Fibroblast of lung (primary cell): Measurements from ENCODE around the gene CCDC182. TPM values are rescaled to one million over a fixed set of nuclear protein-coding genes. Genes with fewer than 3 reads are reported as not detected.

ENCODE experiments used
- DNase-seq, 2 donors: peaks; one replicate each; pipeline versions ENCODE4 v3.0.0 to v3.0.0-alpha.2; 2010; ENCODE audit warnings: low read depth in 2 of 2
- H2AFZ ChIP-seq: 2 replicates; pipeline ENCODE4 v1.5.1; 2012; ENCODE audit warnings: low read length, control low read depth, inconsistent platforms
- H3K27ac ChIP-seq: 2 replicates; pipeline ENCODE4 v1.5.1; 2011; ENCODE audit warnings: low read length, control low read depth; ENCODE audit not compliant: insufficient read depth
- H3K27me3 ChIP-seq: 2 replicates; pipeline ENCODE4 v1.5.1; 2011; ENCODE audit warnings: mild to moderate bottlenecking, low read length; ENCODE audit not compliant: control insufficient read depth, insufficient read depth
- H3K36me3 ChIP-seq: 2 replicates; pipeline ENCODE4 v1.5.1; 2011; ENCODE audit warnings: low read length; ENCODE audit not compliant: control insufficient read depth, insufficient read depth
- H3K4me1 ChIP-seq: 2 replicates; pipeline ENCODE4 v1.5.1; 2011; ENCODE audit warnings: low read length; ENCODE audit not compliant: control insufficient read depth, insufficient read depth; ENCODE audit errors: extremely low read depth
- H3K4me2 ChIP-seq: 2 replicates; pipeline ENCODE4 v1.5.1; 2011; ENCODE audit warnings: low read length, control low read depth; ENCODE audit not compliant: insufficient read depth; ENCODE audit errors: extremely low read depth
- H3K4me3 ChIP-seq, 4 experiments: fragments of 200-600 bp in 1 of 4; sonication (generic) in 1 of 4; replicated peaks in 1 of 4; 2 replicates each; pipeline ENCODE4 v1.5.1; 2011 to 2016; ENCODE audit warnings: low read length in 4 of 4, low read depth in 3 of 4, mild to moderate bottlenecking in 3 of 4, control low read depth in 2 of 4, inconsistent platforms in 1 of 4, mixed read lengths in 1 of 4; ENCODE audit not compliant: insufficient read depth in 1 of 4; ENCODE audit errors: control extremely low read depth in 1 of 4
- H3K79me2 ChIP-seq: 2 replicates; pipeline ENCODE4 v1.5.1; 2012; ENCODE audit warnings: mild to moderate bottlenecking, low read length, inconsistent platforms; ENCODE audit not compliant: control insufficient read depth, insufficient read depth
- H3K9ac ChIP-seq: 2 replicates; pipeline ENCODE4 v1.5.1; 2011; ENCODE audit warnings: mild to moderate bottlenecking, low read length, control low read depth; ENCODE audit not compliant: insufficient read depth
- H3K9me3 ChIP-seq: 2 replicates; pipeline ENCODE4 v1.5.1; 2012; ENCODE audit warnings: low read depth, low read length; ENCODE audit not compliant: control insufficient read depth, insufficient read depth
- H4K20me1 ChIP-seq: 2 replicates; pipeline ENCODE4 v1.5.1; 2011; ENCODE audit warnings: low read length; ENCODE audit not compliant: control insufficient read depth, insufficient read depth; ENCODE audit errors: extremely low read depth
- EZH2 ChIP-seq: IDR thresholded peaks from 2 replicates; pipeline ENCODE4 v1.5.1; 2012; ENCODE audit warnings: low read length, control low read depth, mild to moderate bottlenecking; ENCODE audit errors: missing control alignments
- polyA plus RNA-seq, 2 donors: library from polyadenylated mRNA; depleted of rRNA in 1 of 2; stranded (reverse) in 1 of 2; unstranded in 1 of 2; fragments of >200 nt; gene quantifications; 2 replicates each; pipeline ENCODE4 v1.2.1, GENCODE V29; 2011 to 2012; ENCODE audit warnings: missing spikeins in 1 of 2
- total RNA-seq: library from RNA; depleted of rRNA; stranded (reverse); fragments of >200 nt; gene quantifications from 2 replicates; pipeline ENCODE4 v1.2.1, GENCODE V29; 2014
- TF ChIP-seq, protein P1 (sequence below), 2 donors: IDR thresholded peaks in 1 of 2; conservative IDR thresholded peaks in 1 of 2; 1 replicate in 1 of 2; 2 replicates in 1 of 2; pipeline ENCODE4 v1.5.1; 2011 to 2012; ENCODE audit warnings: low read length in 2 of 2, control low read depth in 1 of 2, inconsistent platforms in 1 of 2, low read depth in 1 of 2, mild to moderate bottlenecking in 1 of 2

CCDC182 gene
- total and polyA plus RNA-seq, 2 donors (not counting 1 experiment from before 2014, with no cell fraction given): not detected

DNA sequence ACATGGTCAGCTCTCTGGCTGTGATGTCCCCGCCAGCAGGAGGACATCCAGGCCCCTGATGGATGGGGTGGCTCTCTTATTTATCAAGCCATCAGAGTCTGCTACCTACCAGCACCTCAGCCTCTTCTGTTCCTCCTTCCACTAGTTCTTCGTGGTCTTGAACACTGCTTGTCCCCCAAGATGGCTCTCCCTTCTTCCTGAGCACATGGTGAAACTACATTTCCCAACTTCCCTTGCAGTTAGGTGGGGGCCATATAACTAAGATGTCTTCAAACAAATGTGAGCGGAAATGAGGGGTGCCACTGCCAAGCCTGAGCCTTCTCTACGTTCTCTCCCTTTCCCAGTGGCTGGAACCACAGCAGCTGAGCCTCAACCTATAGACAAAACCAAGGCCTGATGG, 29.8 kb upstream of the CCDC182 start:
- TF ChIP-seq, protein P1, sequence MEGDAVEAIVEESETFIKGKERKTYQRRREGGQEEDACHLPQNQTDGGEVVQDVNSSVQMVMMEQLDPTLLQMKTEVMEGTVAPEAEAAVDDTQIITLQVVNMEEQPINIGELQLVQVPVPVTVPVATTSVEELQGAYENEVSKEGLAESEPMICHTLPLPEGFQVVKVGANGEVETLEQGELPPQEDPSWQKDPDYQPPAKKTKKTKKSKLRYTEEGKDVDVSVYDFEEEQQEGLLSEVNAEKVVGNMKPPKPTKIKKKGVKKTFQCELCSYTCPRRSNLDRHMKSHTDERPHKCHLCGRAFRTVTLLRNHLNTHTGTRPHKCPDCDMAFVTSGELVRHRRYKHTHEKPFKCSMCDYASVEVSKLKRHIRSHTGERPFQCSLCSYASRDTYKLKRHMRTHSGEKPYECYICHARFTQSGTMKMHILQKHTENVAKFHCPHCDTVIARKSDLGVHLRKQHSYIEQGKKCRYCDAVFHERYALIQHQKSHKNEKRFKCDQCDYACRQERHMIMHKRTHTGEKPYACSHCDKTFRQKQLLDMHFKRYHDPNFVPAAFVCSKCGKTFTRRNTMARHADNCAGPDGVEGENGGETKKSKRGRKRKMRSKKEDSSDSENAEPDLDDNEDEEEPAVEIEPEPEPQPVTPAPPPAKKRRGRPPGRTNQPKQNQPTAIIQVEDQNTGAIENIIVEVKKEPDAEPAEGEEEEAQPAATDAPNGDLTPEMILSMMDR (conservative IDR thresholded peaks at IDR 0.05 in 1 of 2, IDR thresholded peaks at IDR 0.05 in 1 of 2; ENCODE audit: low read depth in 1 of 2, low read length in 2 of 2): no peak
- no peak for TF ChIP-seq EZH2
- no peaks in the 10 kb centered on the region for H3K36me3 ChIP-seq
- no peak overlapping the region for H2AFZ ChIP-seq
- H3K4me2 ChIP-seq: no peak overlapping the region
- H3K27me3 ChIP-seq: no peaks in the 10 kb centered on the region
- H3K27ac ChIP-seq: no peak overlapping the region
- no peak for DNase-seq
- H3K4me1 ChIP-seq: no peaks in the 10 kb centered on the region
- no peak overlapping the region for H3K9ac ChIP-seq
- no peak overlapping the region for H3K4me3 ChIP-seq
- no peaks in the 10 kb centered on the region for H3K9me3 ChIP-seq
- H3K79me2 ChIP-seq: no peaks in the 10 kb centered on the region
- no peaks in the 10 kb centered on the region for H4K20me1 ChIP-seq

GRCh38 chr17:57773557-57773956, 28.5 kb upstream of the CCDC182 start:
- Histone ChIP-seq H3K4me2 (no peak overlapping the region), H3K9ac (no peak overlapping the region), H2AFZ (no peak overlapping the region), H3K4me3 (no peak overlapping the region), H3K27me3 (no peaks in the 10 kb centered on the region), H3K4me1 (no peaks in the 10 kb centered on the region), H4K20me1 (no peaks in the 10 kb centered on the region), H3K36me3 (no peaks in the 10 kb centered on the region), H3K27ac (no peak overlapping the region), H3K79me2 (no peaks in the 10 kb centered on the region), H3K9me3 (no peaks in the 10 kb centered on the region)
- TF ChIP-seq, protein P1 (conservative IDR thresholded peaks at IDR 0.05 in 1 of 2, IDR thresholded peaks at IDR 0.05 in 1 of 2; ENCODE audit: low read depth in 1 of 2, low read length in 2 of 2): no peak
- no peak for TF ChIP-seq EZH2
- DNase-seq: no peak

GRCh38 chr17:57772774-57773173, 27.7 kb upstream of the CCDC182 start:
- Histone ChIP-seq H3K4me3 (no peak overlapping the region), H2AFZ (no peak overlapping the region), H4K20me1 (no peaks in the 10 kb centered on the region), H3K9me3 (no peaks in the 10 kb centered on the region), H3K4me1 (no peaks in the 10 kb centered on the region), H3K79me2 (no peaks in the 10 kb centered on the region), H3K36me3 (no peaks in the 10 kb centered on the region), H3K4me2 (no peak overlapping the region), H3K27me3 (no peaks in the 10 kb centered on the region), H3K9ac (no peak overlapping the region), H3K27ac (no peak overlapping the region)
- DNase-seq: no peak
- TF ChIP-seq, protein P1 (conservative IDR thresholded peaks at IDR 0.05 in 1 of 2, IDR thresholded peaks at IDR 0.05 in 1 of 2; ENCODE audit: low read depth in 1 of 2, low read length in 2 of 2): no peak
- no peak for TF ChIP-seq EZH2
